Iris pigment epithelial cell (primary cell): ENCODE measurements around the gene PDPN.
"Not testable (repeated sequence)": the region's sequence is repeated elsewhere in the genome, so short reads cannot be mapped to it uniquely, and the experiment has no call there.

Experiments used
- DNase-seq: peaks from one replicate; pipeline ENCODE4 v3.0.0-alpha.2; 2011; ENCODE audit warnings: low read depth

The PDPN gene

DNA sequence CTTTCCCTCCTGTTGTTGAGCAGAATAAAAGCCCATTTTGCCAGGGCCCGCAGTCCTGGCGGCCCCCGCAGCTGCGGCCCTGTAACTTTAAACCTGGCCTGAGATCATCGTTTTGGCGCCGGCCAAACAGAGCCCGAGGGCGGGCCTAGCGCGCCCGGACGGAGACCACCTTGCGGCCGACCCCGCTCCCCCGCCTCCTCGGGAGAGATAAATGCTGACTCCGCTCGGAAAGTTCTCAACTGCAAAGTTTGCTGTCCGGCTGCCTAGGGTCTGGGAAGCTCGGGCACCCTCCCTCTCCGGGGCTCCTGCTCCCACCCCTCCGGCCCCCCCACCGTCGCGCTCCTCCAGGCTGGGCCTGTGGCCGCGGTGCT lies at the start of gene PDPN:
TSS of gene PDPN (plus strand) at position 238 of the 371 bp plus-strand sequence. CDS start 202 bp downstream, outside the sequence.
- DNase-seq, result peak; percentile 15

DNA sequence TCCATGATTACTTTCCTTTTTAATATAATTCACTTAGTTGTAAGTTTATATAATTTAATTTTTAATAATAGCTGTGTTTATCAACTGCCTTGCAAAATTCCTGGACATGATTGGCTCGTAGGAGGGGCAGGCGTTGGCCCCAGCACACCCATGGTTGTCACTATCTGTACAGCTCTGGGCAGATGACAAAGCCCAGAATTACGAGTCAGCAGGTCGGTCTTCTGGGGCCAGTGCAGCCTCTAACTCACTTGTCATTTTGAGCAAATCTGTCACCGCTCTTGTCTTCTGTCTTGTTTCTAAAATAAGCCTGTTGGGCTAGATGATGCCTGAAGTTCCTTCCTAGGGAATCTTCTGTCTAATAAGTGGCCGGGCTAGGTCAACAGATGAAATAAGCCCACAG lies 48.4 kb upstream of the PDPN start:
- DNase-seq, result no peak

DNA sequence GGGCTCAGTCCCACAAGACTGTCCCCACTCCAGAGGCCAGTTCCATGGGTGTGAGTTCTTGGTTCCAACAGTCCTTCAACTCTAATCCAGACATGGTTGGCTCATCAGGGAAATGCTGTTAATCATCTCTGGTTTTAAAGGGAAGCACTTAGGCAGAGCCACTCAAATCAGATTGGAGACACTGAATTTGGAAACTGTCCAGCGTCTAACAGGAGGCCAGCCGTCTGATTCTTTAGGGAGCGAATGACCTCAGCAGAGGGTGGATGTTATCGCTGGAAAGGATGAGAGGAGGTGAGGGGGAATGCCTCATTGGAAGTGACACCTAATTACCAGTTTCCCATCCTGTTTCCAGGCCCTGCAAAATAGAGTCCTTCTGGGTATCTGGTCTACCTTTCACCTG lies 47.1 kb upstream of the PDPN start:
- DNase-seq, result no peak

GRCh38 chr1:13538832-13539231 lies 44.8 kb upstream of the PDPN start:
- DNase-seq, result no peak

DNA sequence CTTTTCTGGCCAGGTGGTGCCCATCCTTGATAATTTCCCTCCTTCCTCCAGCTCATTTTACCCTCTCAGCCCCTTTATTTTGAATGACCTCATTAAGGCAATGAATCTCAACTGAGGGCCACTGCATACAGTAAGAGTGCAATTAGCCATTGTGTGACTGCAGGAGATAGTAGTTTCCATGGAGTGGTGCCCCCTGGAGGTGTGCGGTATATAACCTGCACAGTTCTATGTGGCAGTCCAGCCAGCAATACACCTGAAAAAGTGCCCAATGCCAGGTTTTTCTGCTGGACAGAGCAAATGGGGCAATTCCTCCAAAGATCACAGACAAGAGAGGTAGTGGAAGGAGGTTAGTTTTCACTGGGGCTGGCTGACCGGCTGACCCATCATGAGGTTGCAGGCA lies 43.9 kb upstream of the PDPN start:
- DNase-seq, result no peak

DNA sequence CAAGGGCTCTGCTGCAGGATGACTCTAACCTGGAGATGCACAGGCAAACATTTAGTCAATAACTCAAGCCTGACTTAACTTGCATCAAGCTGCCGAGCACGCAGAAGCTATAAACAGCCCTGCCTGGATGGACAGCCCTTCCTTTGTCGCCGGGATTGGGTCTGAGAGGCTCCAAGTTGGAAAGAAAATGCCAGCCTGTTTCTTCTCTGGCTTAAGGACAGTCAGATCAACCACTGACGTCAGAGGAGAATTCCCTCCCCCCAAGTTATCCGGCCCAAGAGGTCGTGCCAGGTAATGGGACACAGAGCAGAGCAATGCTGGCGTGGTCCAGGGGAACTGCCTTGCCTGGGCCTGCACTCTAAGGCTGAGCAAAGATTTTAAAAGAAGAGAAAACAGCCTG lies 42.8 kb upstream of the PDPN start:
- no peak for DNase-seq

GRCh38 chr1:13541435-13542215 lies 42.0 kb upstream of the PDPN start:
- DNase-seq, result no peak

DNA sequence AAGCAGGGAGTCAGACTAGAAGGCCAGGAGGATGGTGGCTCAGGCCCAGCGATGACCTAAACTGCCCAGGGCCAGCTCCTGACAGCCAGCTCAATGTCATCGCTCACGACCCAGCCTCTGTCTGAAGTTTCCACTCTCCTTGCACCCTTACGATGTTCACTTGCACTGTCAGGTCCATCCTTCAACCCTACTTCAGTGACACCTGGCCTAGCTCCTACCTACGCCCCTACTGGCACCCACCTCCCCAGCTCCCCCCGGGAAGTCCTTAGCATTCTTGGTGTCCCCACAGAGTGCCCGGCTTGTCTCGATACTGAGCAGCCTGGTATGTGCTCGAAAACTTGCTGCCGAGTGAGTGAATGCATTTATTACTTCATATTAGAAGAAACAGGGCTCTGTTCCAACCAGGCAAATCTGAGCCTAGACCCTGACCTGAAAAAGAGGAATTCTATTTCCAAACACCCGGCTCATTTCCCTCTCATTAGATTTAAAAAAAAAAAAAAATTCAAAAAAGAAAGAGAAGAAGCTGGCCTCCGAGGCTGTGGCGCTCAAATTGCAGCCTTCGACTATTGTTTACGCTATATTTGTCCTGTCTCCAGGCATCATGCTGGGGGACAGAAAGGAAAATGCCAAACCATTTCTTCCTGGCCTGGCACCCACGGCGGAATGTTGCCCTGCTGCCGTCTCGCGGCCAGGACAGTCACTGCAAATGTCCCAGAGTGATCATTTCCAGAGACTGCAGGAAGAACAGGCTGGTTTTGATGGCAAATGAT lies 40.0 kb upstream of the PDPN start:
- peak; percentile 4 for DNase-seq

DNA sequence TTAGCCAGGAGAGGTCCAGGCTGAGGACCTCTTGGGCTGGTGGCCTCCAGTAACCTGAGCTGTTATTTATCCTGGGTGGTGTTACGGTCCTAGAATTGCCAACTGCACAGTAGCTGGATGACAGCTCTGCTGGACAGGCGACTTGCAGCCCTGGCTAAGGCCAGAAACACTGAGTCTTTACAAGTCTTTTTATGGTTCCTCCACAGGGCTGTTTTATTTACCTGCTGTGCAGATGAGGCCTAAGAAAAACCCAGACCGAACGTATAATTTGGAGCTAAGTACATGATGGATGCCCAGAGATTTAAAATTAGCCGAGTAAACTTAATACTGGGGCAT lies 39.4 kb upstream of the PDPN start:
- no peak for DNase-seq

DNA sequence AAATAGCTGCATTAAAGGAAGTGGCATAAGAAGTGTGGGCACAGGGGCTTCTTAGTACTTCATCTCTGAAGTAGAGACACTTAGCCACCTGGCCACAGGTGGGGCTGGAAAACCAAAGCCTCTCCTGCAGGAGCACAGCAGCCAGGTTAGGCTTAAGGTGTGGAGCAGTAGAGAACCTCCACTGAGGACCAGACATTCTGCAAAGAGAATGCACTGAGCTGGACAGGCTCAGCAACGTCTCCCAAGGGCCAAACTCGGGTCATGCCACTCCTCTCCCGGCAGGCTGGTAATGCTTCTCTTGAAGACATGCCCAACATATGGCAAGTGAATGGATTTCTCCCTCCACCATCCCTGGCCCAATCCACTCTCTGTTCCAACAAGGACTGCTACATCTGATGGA lies 36.8 kb upstream of the PDPN start:
- DNase-seq, result no peak

DNA sequence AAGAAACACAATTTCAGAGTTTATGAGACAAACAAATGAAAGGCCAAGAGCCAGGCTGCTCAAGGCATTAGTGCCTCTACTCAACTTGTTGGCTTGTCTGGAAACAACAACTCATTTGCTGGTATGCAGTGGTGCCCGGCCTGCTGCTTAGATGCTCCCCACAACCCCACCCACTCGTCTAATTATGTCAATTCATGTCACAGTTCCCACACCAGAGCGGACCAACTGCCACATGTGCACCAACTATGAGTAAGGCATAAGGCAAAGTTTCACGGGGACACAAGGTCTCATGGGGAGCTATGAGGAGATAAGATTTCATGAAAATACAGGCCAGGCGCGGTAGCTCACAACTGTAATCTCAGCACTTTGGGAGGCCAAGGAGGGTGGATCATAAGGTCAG lies 35.4 kb upstream of the PDPN start:
- no peak for DNase-seq

GRCh38 chr1:13549021-13549420 lies 34.6 kb upstream of the PDPN start:
- DNase-seq, result no peak

GRCh38 chr1:13549521-13549920 lies 34.1 kb upstream of the PDPN start:
- DNase-seq, result no peak

GRCh38 chr1:13550663-13551062 lies 33.0 kb upstream of the PDPN start:
- peak; percentile 71 for DNase-seq

DNA sequence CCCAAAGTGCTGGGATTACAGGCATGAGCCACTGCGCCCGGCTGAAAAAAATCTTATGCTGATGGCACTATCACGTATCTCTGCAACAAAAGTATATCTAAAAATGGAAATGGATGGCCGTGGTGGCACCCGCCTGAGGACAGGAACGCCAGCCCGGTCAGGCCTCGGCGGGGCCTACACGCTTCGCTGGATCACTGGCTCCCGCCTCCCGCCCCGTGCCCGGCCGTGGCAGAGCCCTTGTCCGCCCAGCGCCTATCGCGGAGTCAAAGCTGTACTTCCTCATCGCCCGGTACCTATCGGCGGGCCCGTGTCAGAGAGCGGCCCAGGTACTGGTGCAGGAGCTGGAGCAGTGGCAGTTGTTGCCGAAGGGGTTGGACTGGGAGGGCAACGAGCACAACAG lies 28.8 kb upstream of the PDPN start:
- DNase-seq, result no peak

- DNase-seq, result no peak
These were observed 27.3 kb upstream of the PDPN start for GRCh38 chr1:13556224-13556764.

DNA sequence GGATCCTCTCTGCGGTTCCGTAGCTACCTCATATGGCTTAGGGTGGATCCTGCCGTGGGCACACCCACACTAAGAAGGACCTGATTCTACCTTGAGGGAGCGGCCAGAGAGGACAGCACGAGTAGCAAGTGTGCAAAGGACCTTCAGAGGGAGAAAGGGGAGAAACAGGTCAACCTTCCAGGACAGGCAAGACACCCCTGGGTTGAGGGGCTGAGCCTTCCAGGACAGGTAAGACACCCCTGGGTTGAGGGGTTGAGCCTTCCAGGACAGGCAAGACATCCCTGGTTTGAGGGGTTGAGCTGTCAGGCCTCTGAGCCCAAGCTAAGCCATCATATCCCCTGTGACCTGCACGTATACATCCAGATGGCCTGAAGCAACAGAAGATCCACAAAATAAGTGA lies 23.1 kb upstream of the PDPN start:
- DNase-seq, result no peak

DNA sequence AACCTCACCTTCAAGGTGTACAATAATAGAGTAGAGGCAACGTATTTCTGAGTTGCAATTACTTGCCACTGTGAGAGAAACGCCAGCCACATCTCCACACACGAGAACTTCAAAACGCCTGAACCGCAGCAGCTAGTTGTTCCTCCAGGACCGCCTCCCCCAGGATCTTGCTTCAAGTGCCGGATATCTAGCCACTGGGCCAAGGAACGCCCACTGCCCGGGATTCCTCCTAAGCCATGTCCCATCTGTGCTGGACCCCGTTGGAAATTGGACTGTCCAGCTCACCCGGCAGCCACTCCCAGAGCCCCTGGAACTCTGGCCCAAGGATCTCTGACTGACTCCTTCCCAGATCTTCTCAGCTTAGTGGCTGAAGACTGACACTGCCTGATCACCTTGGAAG lies 20.7 kb upstream of the PDPN start:
- not testable (repeated sequence) for DNase-seq

DNA sequence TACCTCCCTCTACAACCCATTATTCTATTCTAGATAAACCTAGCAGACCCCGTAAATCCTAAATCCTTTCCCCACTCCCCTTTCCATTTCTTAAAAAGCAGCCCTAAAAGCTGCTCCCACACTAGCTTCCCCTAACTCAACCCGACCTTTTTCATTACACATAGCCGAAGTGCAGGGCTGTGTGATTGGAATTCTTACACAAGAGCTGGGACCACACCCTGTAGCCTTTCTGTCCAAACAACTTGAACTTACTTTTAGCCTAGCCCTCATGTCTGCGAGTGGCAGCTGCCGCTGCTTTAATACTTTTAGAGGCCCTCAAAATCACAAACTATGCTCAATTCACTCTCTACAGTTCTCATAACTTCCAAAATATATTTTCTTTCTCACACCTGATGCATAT lies 19.6 kb upstream of the PDPN start:
- no peak for DNase-seq

DNA sequence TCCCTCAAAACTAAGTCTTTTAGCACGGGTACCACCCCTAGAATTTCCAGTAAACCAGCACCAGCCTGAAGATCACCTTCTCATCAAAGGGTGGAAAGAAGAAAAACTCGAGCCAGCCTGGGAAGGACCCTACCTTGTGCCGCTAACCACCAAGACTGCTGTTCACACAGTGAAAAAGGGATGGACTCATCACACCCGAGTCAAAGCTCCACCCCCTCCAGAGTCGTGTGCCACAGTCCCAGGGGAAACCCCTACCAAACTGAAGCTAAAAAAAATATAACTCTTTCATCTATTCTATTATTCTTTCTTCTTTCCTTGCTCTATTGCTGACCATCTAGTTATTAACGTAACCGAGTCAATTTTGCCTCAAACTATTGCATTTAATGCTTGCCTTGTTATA lies 13.2 kb upstream of the PDPN start:
- DNase-seq, result not testable (repeated sequence)

- DNase-seq, result no peak
These were observed 12.7 kb upstream of the PDPN start for GRCh38 chr1:13570924-13571323.

GRCh38 chr1:13573586-13573985 lies 10.0 kb upstream of the PDPN start:
- DNase-seq, result no peak

DNA sequence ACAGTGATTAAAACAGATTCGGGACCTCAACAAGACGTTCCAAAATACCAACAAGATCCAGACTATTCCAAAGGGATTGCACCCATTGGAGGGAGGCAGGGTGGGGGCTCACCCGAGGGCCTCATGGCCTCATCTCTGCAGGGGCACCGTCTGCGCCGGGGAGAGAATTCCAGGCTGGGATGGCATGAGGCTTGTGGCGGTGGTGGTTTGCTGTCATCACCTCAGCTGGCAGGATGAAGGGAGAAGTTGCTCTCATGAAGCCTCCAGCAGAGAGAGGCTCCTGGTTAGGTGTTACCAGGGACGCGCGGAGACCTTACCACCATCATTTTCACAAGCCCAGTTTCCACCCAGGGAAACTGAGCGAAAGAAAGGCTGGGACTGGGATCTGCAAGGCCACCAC lies 6.7 kb upstream of the PDPN start:
- no peak for DNase-seq

- no peak for DNase-seq
These were observed 5.8 kb upstream of the PDPN start for GRCh38 chr1:13577846-13578245.
